Left ventricle myocardium inferior (tissue), 1 donor: ENCODE results near the gene KCNK16. TPM values are rescaled to one million over a fixed set of nuclear protein-coding genes. Genes with fewer than 3 reads are reported as not detected.

Experiments used
- DNase-seq: peaks from one replicate; pipeline ENCODE4 v3.0.0-alpha.2; 2020
- H3K27ac ChIP-seq: fragments of 200-600 bp; replicated peaks from 2 replicates; pipeline ENCODE4 v1.8.0; 2021
- H3K27me3 ChIP-seq: fragments of 200-600 bp; 2 replicates; pipeline ENCODE4 v1.8.0; 2021; ENCODE audit warnings: low read depth
- H3K36me3 ChIP-seq: fragments of 200-600 bp; 2 replicates; pipeline ENCODE4 v1.8.0; 2021
- H3K4me1 ChIP-seq: fragments of 200-600 bp; 2 replicates; pipeline ENCODE4 v1.8.0; 2021
- H3K4me3 ChIP-seq: fragments of 200-600 bp; 2 replicates; pipeline ENCODE4 v1.8.0; 2021; ENCODE audit warnings: mild to moderate bottlenecking, moderate library complexity
- H3K9me3 ChIP-seq: fragments of 200-600 bp; replicated peaks from 2 replicates; pipeline ENCODE4 v1.8.0; 2021
- CTCF ChIP-seq: fragments of 200-600 bp; IDR thresholded peaks from 2 replicates; pipeline ENCODE4 v1.8.0; 2021; ENCODE audit warnings: antibody characterized with exemption, mild to moderate bottlenecking, borderline replicate concordance
- intact Hi-C: fragments of 100-400 bp; cut with micrococcal nuclease; formaldehyde crosslinking; loops from one replicate; pipeline ENCODE4 v1.11.0; 2022
- total RNA-seq: library from RNA; stranded (reverse); fragmentation: NEBNext Ultra II Directional; extraction: Animal tissue kit (Norgen Biotek cat#: 25700); gene quantifications from one replicate; pipeline ENCODE4 v1.2.1, GENCODE V29; 2021
- donor health status: DM: no; HTN: yes; CAD: no; lungs with severe emphysema.

KCNK16 gene
- total RNA-seq, 1 donor from 2014 or later: not detected

- Histone ChIP-seq H3K27ac (no peak overlapping the region), H3K4me3 (no peak overlapping the region), H3K9me3 (no peaks in the 10 kb centered on the region), H3K27me3 (peaks cover 39% of the 10 kb centered on the region), H3K36me3 (no peaks in the 10 kb centered on the region), H3K4me1 (no peaks in the 10 kb centered on the region)
- no peak for TF ChIP-seq CTCF
- no peak for DNase-seq
- intact Hi-C loops: no loop called here
Observed at GRCh38 chr6:39281312-39281980, 41.1 kb downstream of the KCNK16 start.

- Histone ChIP-seq H3K27me3 (peaks cover 39% of the 10 kb centered on the region), H3K9me3 (no peaks in the 10 kb centered on the region), H3K4me3 (no peak overlapping the region), H3K27ac (no peak overlapping the region), H3K4me1 (no peaks in the 10 kb centered on the region), H3K36me3 (no peaks in the 10 kb centered on the region)
- intact Hi-C loops: no loop called here
- no peak for DNase-seq
- TF ChIP-seq CTCF: no peak
Observed at GRCh38 chr6:39280247-39280731, 42.2 kb downstream of the KCNK16 start.

- Histone ChIP-seq H3K4me1 (no peaks in the 10 kb centered on the region), H3K27me3 (peaks cover 42% of the 10 kb centered on the region), H3K9me3 (no peaks in the 10 kb centered on the region), H3K36me3 (no peaks in the 10 kb centered on the region), H3K4me3 (no peak overlapping the region), H3K27ac (no peak overlapping the region)
- TF ChIP-seq CTCF: no peak
- DNase-seq: no peak
- intact Hi-C loops: loop anchor here (10.0 kb wide), 1 partner anchor 95 kb away; no protein-coding TSS in a partner anchor
Observed at GRCh38 chr6:39279539-39279938, 43.0 kb downstream of the KCNK16 start.

GRCh38 chr6:39276379-39276995 lies 46.0 kb downstream of the KCNK16 start:
- intact Hi-C loops: loop anchor here (10.0 kb wide), 1 partner anchor 92 kb away; no protein-coding TSS in a partner anchor
- no peak for DNase-seq
- Histone ChIP-seq H3K4me1 (no peaks in the 10 kb centered on the region), H3K27me3 (peaks cover 30% of the 10 kb centered on the region), H3K27ac (no peak overlapping the region), H3K9me3 (no peaks in the 10 kb centered on the region), H3K36me3 (no peaks in the 10 kb centered on the region), H3K4me3 (no peak overlapping the region)
- TF ChIP-seq CTCF: no peak

- Histone ChIP-seq H3K27ac (no peak overlapping the region), H3K36me3 (no peaks in the 10 kb centered on the region), H3K4me3 (no peak overlapping the region), H3K27me3 (peaks cover 19% of the 10 kb centered on the region), H3K9me3 (no peaks in the 10 kb centered on the region), H3K4me1 (no peaks in the 10 kb centered on the region)
- intact Hi-C loops: loop anchor here (10.0 kb wide), 1 partner anchor 90 kb away; no protein-coding TSS in a partner anchor
- no peak for TF ChIP-seq CTCF
- no peak for DNase-seq
Observed at GRCh38 chr6:39274903-39275302, 47.6 kb downstream of the KCNK16 start.
